RPMI7951 (cell line): ENCODE data around the gene NQO2. TPM values are rescaled to one million over a fixed set of nuclear protein-coding genes. Genes with fewer than 3 reads are reported as not detected.
A peak's percentile ranks its signal among the peaks of the same experiment; 100 is the strongest.

ENCODE experiments used
- DNase-seq: peaks from one replicate; pipeline ENCODE4 v3.0.0-alpha.2; 2012; ENCODE audit warnings: low read depth
- total RNA-seq: library from RNA; depleted of rRNA; stranded (reverse); fragments of >200 nt; shearing (Covaris generic); gene quantifications from 2 replicates; pipeline ENCODE4 v1.2.3, GENCODE V29; 2014; rRNA removed

NQO2 gene, protein sequence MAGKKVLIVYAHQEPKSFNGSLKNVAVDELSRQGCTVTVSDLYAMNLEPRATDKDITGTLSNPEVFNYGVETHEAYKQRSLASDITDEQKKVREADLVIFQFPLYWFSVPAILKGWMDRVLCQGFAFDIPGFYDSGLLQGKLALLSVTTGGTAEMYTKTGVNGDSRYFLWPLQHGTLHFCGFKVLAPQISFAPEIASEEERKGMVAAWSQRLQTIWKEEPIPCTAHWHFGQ
- 42.3 and 52.9 TPM in 2 replicates for total RNA-seq

DNA sequence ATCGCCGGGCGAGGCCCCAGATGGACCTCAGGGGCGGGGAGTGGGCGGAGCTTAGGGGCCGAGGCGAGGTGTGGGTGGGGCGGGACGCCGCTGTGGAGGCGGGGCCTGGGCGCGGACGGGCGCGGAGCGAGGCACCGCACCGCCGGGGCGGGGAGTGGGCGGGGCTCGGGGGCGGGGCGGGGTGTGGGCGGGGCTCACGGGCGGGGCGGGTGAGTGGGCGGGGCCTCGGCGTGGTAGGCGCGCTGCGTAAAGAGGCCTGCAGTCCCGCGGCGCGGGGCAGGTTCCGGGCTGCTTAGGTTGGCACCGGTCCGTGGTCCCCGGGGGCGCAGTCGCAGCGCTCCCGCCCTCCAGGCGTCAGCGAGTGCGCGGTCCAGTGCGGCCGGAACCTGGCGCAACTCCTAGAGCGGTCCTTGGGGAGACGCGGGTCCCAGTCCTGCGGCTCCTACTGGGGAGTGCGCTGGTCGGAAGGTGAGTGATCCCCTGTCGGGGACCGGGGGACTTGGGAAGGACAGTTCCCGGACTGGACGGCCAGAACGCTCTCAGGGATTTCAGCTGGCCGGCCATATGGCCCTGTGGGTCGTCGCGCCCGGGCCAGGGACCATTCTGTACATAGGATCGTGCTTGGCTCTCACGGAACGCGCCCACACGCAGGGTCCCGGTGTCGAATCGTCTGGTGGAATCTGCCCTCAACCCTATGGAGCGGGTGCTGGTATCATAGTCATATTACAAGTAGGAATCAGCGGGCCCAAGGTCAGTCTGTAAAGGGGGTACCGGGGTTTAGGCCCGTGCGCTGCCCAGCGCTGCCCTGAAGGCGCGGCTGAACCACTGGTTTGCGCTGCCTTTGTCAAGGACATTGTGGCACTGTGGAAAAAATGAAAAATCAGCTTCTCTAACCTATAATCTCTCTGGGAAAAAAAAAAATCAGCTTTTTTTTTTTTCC lies at the start of gene NQO2:
NQO2 (plus strand) TSS at position 277 of the 940 bp plus-strand sequence. CDS start 6,659 bp downstream, outside the sequence.
- peak; percentile 79 for DNase-seq

GRCh38 chr6:2950713-2951112 lies 49.0 kb upstream of the NQO2 start:
- no peak for DNase-seq

DNA sequence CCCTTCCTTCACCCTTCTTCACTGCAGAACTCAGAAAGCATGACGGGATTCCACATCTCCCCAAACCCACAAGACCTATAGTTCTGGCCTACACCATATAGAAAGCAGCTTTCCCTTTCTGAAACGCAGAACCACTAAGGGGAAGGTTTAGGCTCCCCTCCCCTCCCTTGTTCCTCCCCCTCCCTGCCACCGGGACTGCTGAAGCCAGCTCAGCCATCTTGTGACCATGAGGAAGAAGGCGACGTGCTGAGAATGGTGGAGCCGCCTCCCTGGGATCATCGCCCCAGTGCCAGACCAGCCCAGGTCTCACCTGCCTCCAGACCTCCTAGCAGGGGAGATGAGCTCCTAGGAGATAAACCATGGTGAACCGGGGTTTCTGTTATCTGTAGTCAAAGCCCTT lies 48.0 kb upstream of the NQO2 start:
- no peak for DNase-seq

GRCh38 chr6:2952557-2953095 lies 47.1 kb upstream of the NQO2 start:
- peak; percentile 91 for DNase-seq

- DNase-seq: no peak
Measured at GRCh38 chr6:2953098-2953497, 46.6 kb upstream of the NQO2 start.

DNA sequence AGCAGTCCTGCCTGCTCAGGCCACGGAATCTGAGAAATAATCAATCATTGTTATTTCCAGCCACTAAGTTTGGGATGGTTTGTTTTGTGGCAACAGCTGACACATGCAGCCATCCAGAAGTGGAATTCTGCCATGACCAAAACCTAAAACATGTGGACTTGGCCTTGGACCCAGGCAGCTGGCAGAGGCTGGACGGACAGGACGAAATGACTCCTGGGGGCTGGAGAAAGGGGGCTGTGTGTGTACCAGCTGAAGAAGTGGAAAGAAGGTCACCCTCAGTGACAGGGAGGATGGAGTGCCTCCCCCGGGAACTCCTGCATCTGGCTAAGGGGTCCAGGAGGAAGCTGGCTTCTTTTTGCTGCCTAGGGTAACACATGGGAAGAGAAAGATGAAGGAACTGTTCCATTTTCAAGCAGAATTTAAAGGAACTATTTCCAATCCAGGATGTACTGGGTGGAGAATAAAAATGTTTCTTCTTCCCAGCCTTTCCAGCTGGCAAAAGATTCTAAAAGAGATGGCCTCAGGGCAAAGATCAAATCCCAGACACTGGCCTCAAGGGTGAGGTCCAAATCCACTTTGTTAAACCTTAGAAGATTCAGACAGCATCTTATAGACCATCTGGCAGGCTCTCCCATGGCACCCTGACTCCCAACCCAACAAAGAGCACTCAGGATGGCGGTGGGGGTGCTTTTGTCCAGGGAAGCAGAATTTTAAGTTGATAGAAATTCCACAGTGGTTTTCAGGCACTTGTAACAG lies 42.6 kb upstream of the NQO2 start:
- peak; percentile 29 for DNase-seq

DNA sequence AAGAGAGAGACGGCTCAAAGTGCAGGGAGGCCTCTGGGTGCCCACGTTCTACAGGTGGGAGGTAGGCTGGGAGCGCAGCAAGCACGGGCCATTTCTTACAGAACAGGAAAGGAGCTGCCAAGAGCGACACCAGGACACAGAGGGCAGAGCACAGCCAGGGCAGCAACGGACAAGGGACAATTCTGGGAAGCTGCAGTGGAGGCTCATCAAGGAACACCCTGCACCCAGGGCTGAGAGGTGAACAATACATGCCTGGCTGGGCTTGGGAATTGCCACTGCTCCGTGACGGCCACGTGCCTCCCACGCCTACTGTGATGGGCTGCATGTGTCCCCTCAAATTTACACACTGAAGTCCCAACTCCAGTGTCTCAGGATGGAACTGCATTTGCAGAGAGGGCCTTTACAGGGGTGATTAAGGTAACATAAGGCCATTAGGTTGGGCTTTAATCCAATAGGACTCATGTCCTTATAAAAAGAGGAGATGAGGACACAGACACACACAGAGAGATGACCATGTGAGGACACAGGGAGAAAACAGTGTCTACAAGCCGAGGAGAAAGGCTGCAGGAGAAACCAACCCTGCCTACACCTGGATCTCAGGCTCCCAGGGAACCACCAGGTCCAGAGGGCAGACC lies 41.9 kb upstream of the NQO2 start:
- DNase-seq: no peak

GRCh38 chr6:2958331-2958711 lies 41.4 kb upstream of the NQO2 start:
- DNase-seq: no peak

DNA sequence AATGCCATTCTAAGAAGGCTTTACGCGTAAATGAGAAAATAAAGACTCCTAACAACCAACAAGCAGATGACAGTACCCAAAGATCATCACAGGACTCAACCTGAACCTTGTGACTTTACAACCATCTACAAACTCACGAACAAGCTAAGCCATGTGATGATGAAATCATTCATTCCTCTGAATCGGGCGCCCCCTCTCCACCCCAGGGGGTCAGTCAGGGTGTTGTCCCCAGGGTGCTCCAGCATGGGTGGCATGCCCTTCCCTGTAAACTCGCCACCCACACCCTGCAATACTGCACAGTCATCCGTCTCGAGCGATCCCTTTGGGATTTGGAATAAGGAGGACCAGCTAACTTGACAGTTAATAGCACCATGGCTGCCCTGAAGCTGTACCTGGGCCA lies 40.9 kb upstream of the NQO2 start:
- no peak for DNase-seq

GRCh38 chr6:2959909-2960719 lies 39.6 kb upstream of the NQO2 start:
- DNase-seq: peak; percentile 56

GRCh38 chr6:2960935-2961334 lies 38.8 kb upstream of the NQO2 start:
- no peak for DNase-seq

DNA sequence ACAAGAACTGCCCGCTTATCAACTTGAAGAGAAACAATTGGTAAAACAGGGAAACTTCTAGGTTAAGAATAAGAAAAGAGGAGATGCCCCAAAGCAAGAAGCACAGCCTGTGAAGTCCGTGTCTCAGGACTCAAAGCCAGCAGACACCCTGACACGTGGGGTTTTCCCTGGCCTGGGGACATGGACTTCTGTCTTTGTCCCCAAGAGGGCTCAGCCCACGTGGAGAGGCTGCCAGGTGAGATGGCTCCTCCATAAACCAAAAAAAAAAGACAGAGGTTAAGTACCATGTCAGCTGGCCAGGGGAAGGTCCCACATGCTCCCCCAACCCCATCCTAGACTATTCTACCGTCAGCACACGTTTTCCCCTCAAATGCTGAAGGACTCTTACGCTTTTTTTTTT lies 38.2 kb upstream of the NQO2 start:
- DNase-seq: no peak

DNA sequence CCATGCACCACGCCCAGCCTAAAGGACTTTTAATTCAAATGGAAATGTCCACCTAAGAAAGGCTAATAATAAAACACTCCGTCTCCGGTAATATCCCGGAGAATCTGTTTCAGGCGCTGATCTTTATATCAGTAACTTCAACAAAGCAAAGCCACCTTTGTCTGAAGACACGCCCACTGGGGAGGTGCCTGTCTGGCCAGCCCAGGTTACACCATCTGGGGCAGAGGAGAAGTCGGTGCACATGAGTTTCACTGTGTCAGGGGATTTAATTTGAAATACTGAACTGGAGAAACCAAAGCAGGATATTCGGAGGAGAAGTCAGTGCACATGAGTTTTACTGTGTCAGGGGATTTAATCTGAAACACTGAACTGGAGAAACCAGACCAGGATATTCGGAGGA lies 37.7 kb upstream of the NQO2 start:
- DNase-seq: no peak

- DNase-seq: no peak
Measured at GRCh38 chr6:2962636-2963035, 37.1 kb upstream of the NQO2 start.

GRCh38 chr6:2963756-2964155 lies 35.9 kb upstream of the NQO2 start:
- no peak for DNase-seq

DNA sequence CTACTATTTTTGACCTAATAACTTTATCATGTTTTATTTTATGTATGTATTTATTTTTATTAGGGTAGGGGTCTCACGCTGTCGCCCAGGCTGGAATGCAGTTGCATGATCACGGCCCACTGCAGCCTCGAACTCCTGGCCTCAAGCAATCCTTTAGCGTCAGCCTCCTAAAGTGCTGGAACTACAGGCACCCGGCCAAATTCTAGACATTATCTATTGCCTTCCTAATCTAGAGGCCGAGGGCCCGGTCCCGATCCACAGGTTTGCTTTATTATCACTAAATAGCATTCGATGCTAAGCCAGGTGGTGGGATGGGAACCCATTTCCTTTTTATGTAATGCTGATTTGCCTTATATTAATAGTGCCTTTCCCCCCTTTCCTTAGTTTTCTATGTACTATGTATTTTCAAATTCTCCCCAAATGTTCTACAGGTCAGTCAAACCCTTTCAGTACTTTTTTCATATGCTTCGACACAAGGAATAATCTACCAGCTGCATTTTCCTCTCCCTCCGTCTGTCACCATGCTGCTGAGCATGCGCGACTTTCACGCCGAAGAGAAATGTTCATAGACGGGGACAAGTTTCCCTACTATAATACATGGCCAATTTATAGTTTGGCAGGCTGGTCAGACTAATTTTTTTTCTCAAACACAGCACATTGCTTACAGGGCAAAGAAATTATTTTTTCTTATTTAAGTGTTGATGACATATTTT lies 34.7 kb upstream of the NQO2 start:
- DNase-seq: no peak

DNA sequence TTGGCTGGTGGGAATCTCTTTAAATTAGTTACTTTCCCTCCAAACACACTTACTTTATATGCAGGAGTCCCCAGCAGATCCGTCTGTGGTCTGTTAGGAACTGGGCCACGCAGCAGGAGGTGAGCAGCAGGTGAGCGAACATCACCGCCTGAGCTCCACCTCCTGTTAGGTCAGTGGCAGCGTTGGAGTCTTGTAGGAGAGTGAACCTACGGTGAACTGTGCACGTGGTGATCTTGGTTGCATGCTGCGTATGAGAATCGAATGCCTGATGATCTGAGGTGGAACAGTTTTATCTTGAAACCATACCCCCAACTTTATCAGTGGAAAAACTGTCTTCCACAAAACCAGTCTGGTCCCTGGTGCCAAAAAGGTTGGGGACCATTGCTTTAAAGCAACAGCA lies 33.3 kb upstream of the NQO2 start:
- no peak for DNase-seq

- no peak for DNase-seq
Measured at GRCh38 chr6:2967936-2968335, 31.8 kb upstream of the NQO2 start.

DNA sequence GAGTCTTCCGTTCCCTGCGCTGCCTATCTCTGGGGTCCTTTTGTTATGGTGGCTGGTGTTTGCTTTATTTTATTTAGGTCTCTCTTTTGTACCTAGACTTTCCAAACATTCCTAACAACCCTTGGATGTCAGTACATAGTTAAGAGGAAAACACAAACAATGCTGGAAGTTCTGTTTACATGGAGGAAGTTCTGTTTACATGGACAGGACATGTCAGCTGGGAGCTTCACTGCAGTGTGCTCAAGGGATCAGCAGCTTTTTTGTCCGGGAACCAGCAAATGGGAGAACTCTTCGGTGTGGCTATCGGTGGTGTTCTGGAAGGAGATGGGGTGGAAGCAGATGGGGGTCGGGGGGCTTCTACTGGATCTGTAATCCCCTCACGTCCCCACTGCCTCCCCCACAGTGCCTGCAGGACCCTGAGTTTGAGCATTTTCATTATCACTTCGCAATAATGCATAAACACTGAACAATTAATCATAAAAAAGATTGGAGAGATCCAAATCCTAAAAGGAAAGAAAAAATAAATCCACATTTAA lies 31.0 kb upstream of the NQO2 start:
- DNase-seq: no peak

DNA sequence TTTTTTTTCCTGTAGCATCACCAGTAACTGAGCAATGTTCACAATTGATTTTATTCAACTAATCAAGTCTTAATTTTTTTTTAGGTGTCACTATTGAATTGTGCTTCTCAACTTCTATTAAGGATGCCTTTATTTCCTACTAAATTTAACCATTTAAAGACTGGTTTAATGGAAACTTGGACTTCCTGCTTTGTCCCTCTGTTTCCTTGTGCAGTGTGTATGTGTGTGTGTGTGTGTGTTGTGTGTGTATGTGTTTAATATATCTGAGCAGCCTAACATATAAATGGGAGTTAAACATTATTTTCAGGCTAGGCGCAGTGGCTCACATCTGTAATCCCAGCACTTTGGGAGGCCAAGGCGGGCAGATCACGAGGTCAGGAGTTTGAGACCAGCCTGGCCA lies 30.1 kb upstream of the NQO2 start:
- DNase-seq: no peak
